Esophagus muscularis mucosa (tissue), 4 donors: ENCODE results near the gene IPO11. TPM values are rescaled to one million over a fixed set of nuclear protein-coding genes. Genes with fewer than 3 reads are reported as not detected.

Experiments
- DNase-seq: peaks from one replicate; pipeline ENCODE4 v3.0.0-alpha.2; 2017; ENCODE audit errors: extremely low spot score
- H3K27ac ChIP-seq, 4 donors: fragments of 200-600 bp; sonication (generic); replicated peaks in 1 of 4; 1 replicate in 3 of 4; 2 replicates in 1 of 4; pipeline ENCODE4 v1.5.1; 2016 to 2019; ENCODE audit warnings: mild to moderate bottlenecking in 1 of 4
- H3K27me3 ChIP-seq, 4 donors: fragments of 200-600 bp; sonication (generic); one replicate each; pipeline versions ENCODE4 v1.5.1 to v1.6.0; 2016 to 2019
- H3K36me3 ChIP-seq, 4 donors: fragments of 200-600 bp; sonication (generic); one replicate each; pipeline ENCODE4 v1.5.1; 2016 to 2019
- H3K4me1 ChIP-seq, 4 donors: fragments of 200-600 bp; sonication (generic); one replicate each; pipeline ENCODE4 v1.5.1; 2016 to 2019
- H3K4me3 ChIP-seq, 4 donors: fragments of 200-600 bp; sonication (generic); 1 replicate in 2 of 4; 2 replicates in 2 of 4; pipeline ENCODE4 v1.5.1; 2016 to 2019; ENCODE audit warnings: mild to moderate bottlenecking in 4 of 4, moderate library complexity in 1 of 4
- H3K9me3 ChIP-seq, 4 donors: fragments of 200-600 bp; sonication (generic); 1 replicate in 3 of 4; 2 replicates in 1 of 4; pipeline ENCODE4 v1.5.1; 2016 to 2019
- CTCF ChIP-seq, 3 experiments: fragments of 200-600 bp in 2 of 3; fragments of 450-650 bp in 1 of 3; sonication (generic) in 2 of 3; IDR thresholded peaks; one replicate each; pipeline ENCODE4 v1.5.1; 2017 to 2019; ENCODE audit warnings: antibody characterized with exemption in 3 of 3, mild to moderate bottlenecking in 2 of 3, moderate library complexity in 1 of 3
- EP300 ChIP-seq: sonication (generic); formaldehyde crosslinking; IDR thresholded peaks from one replicate; pipeline ENCODE4 v1.6.1; 2017; ENCODE audit warnings: antibody characterized with exemption
- POLR2A ChIP-seq: fragments of 450-650 bp; IDR thresholded peaks from one replicate; pipeline ENCODE4 v1.6.1; 2017; ENCODE audit warnings: antibody characterized with exemption, moderate library complexity, mild to moderate bottlenecking, low read depth
- POLR2AphosphoS5 ChIP-seq, 2 donors: sonication (generic); formaldehyde crosslinking; IDR thresholded peaks; one replicate each; pipeline ENCODE4 v1.6.1; 2017; ENCODE audit warnings: antibody characterized with exemption in 2 of 2
- WGBS: methylation state at CpG from one replicate; pipeline ENCODE4 v1.1.5; 2018; 5-methylcytosine and 5-hydroxymethylcytosine counted together
- intact Hi-C: fragments of 100-400 bp; cut with DNase I; formaldehyde crosslinking; loops from one replicate; pipeline ENCODE4 v1.15.1; 2023
- total RNA-seq, 4 donors: library from RNA; depleted of rRNA; stranded (reverse); fragments of >200 nt; gene quantifications; one replicate each; pipeline versions ENCODE4 v1.1.0 to v1.2.1, GENCODE V29; 2016

Gene IPO11
- total RNA-seq, 4 donors from 2014 or later: 14.8 to 19.6 (median 18.3) TPM

DNA sequence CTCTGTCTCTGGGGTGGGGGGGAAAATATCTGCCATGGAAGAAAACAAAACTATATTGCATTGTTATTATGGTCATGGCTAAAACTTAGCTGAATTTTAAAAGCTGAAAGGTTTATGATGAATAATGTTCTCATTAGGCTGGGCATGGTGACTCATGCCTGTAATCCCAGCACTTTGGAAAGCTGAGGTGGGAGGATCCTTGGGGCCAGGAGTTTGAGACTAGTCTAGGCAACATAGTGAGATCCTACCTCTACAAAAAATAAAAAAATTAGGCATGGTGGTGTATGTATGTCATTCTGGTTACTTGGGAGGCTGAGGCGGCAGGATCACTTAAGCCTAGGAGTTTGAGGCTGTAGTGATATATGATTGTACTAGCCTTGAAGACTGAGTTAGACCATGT, 44.5 kb downstream of the IPO11 start:
- Histone ChIP-seq H3K4me1 (no peaks in the 10 kb centered on the region), H3K4me3 (no peak overlapping the region), H3K27ac (no peak overlapping the region), H3K9me3 (no peaks in the 10 kb centered on the region), H3K36me3 (peaks cover 0 to 31% (median 14%) of the 10 kb centered on the region in 4 donors), H3K27me3 (no peaks in the 10 kb centered on the region)
- intact Hi-C loops: loop anchor here (10.0 kb wide), 1 partner anchor 318 kb away; no protein-coding TSS in a partner anchor
- DNase-seq: no peak
- TF ChIP-seq POLR2AphosphoS5 (IDR thresholded peaks at IDR 0.05) (no peak), POLR2A (no peak), CTCF (IDR thresholded peaks at IDR 0.05) (no peak), EP300 (no peak)
- 92% methylated on average over 1 of the region's 1 CpG for WGBS

DNA sequence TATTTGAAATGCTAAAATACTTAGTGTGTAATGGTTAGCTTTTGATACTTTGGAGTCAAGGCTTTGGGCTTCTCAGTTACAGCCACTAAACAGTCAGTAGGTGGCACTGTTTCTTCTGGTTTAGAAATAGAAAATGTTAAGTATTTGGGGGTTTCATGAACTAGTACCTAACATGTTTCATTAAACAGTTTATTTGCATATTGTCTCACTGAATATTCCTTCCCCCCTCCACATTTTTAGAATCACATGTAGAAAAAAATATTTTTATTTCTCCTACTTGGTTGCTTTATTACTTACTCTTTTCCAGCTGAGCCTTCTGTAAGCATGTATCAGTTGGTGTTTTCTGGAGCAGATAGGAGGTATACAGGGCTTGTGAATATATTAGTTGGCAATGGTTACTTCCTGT, 48.0 kb downstream of the IPO11 start:
- no peaks in the 10 kb centered on the region for H3K27me3 ChIP-seq
- no peaks in the 10 kb centered on the region for H3K9me3 ChIP-seq
- peaks cover 0 to under 1% (median 0%) of the 10 kb centered on the region in 4 donors for H3K4me1 ChIP-seq
- H3K36me3 ChIP-seq: peaks cover 0 to 8% (median under 1%) of the 10 kb centered on the region in 4 donors
- intact Hi-C loops: no loop called here
- no peak overlapping the region for H3K27ac ChIP-seq
- no peak for DNase-seq
- no peak for TF ChIP-seq POLR2A
- TF ChIP-seq EP300: no peak
- TF ChIP-seq CTCF (IDR thresholded peaks at IDR 0.05): peak; percentile 32 to 73 (median 61)
- no peak overlapping the region for H3K4me3 ChIP-seq

DNA sequence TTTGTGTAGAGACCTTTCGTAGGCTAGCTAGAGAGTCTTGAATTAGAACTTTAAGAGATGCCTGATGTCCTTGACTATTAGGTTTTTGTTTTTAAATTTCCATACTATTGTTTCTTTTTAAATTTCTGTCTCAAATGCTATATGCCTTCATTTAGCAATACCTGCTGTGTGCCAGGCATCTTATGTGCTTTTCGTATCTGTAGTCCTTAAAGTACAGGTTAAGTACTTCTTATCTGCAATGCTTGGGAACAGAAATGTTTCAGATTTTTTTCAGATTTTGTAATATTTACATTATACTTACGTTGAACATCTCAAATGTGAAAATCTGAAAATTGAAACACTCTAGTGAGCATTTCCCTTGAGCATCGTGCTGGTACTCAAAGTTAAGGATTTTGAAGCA, 49.0 kb downstream of the IPO11 start:
- H3K4me3 ChIP-seq: no peak overlapping the region
- intact Hi-C loops: no loop called here
- no peaks in the 10 kb centered on the region for H3K9me3 ChIP-seq
- no peak for DNase-seq
- no peak overlapping the region for H3K27ac ChIP-seq
- 87% methylated on average over 4 of the region's 4 CpGs for WGBS
- TF ChIP-seq POLR2A (no peak), EP300 (no peak), POLR2AphosphoS5 (IDR thresholded peaks at IDR 0.05) (no peak), CTCF (IDR thresholded peaks at IDR 0.05) (no peak)
- peaks cover 0 to 7% (median 2%) of the 10 kb centered on the region in 4 donors for H3K4me1 ChIP-seq
- H3K27me3 ChIP-seq: no peaks in the 10 kb centered on the region
- H3K36me3 ChIP-seq: no peaks in the 10 kb centered on the region

GRCh38 chr5:62465985-62466925, 53.7 kb downstream of the IPO11 start:
- intact Hi-C loops: no loop called here
- Histone ChIP-seq H3K27ac (no peak overlapping the region), H3K27me3 (no peaks in the 10 kb centered on the region), H3K9me3 (no peaks in the 10 kb centered on the region), H3K4me3 (no peak overlapping the region), H3K4me1 (peaks cover 0 to 7% (median 2%) of the 10 kb centered on the region in 4 donors), H3K36me3 (peaks cover 9 to 32% (median 16%) of the 10 kb centered on the region in 4 donors)
- no peak for DNase-seq
- 60% methylated on average over 6 of the region's 6 CpGs for WGBS
- TF ChIP-seq POLR2AphosphoS5 (IDR thresholded peaks at IDR 0.05) (no peak), CTCF (IDR thresholded peaks at IDR 0.05) (no peak)
